ENCODE results near the gene DLG3.

DNA sequence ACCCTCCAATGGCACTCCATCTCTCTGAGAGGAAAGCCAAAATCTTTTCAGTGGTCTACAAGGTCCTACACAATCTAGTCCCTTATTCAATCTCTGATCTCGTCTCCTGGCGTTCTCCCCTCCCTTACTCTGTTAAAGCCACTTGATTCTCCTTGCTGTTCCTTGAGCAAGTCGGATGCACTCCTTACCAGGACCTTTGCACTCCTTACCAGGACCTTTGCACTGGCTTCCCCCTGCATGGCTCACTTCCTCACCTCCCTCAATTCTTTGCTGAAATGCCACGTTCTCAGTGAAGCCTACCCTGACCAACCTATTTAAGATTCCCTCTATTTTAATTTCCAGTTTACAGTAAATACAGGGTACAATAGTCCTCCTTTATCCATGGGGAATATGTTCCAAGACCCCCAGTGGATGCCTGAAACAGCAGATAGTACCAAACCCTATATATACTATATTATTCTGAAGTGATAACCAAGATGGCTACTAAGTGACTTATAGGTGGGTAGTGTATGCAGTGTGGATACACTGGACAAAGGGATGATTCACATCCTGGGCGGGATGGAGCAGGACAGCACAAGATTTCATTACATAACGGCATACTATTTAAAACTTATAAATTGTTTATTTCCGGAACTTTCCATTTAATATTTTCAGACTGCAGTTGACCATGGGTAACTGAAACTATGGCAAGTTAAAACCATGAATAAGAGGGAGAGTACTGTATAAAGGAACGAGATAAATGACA, 6.5 kb upstream of the DLG3 start:
- TF ChIP-seq, protein P1, sequence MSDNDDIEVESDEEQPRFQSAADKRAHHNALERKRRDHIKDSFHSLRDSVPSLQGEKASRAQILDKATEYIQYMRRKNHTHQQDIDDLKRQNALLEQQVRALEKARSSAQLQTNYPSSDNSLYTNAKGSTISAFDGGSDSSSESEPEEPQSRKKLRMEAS (IDR thresholded peaks at IDR 0.05), result no peak
- TF ChIP-seq, protein P2, sequence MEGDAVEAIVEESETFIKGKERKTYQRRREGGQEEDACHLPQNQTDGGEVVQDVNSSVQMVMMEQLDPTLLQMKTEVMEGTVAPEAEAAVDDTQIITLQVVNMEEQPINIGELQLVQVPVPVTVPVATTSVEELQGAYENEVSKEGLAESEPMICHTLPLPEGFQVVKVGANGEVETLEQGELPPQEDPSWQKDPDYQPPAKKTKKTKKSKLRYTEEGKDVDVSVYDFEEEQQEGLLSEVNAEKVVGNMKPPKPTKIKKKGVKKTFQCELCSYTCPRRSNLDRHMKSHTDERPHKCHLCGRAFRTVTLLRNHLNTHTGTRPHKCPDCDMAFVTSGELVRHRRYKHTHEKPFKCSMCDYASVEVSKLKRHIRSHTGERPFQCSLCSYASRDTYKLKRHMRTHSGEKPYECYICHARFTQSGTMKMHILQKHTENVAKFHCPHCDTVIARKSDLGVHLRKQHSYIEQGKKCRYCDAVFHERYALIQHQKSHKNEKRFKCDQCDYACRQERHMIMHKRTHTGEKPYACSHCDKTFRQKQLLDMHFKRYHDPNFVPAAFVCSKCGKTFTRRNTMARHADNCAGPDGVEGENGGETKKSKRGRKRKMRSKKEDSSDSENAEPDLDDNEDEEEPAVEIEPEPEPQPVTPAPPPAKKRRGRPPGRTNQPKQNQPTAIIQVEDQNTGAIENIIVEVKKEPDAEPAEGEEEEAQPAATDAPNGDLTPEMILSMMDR (IDR thresholded peaks at IDR 0.05 in 2 of 3, conservative IDR thresholded peaks at IDR 0.05 in 1 of 3; ENCODE audit: borderline replicate concordance in 1 of 3, insufficient read depth in 1 of 3, low read depth in 2 of 3, low read length in 2 of 3), result no peak
- TF ChIP-seq POLR2AphosphoS5 (IDR thresholded peaks at IDR 0.05; ENCODE audit: low read depth, low read length), result no peak
- no peak for TF ChIP-seq EGR1 (IDR thresholded peaks at IDR 0.05; ENCODE audit: low read depth)
- no peak for TF ChIP-seq POLR2A (IDR thresholded peaks at IDR 0.05; ENCODE audit: borderline replicate concordance, extremely low read depth, insufficient read depth, insufficient read length)
- no peak for TF ChIP-seq ZFX (IDR thresholded peaks at IDR 0.05)
